ENCODE measurements around the gene BUB1. TPM values are rescaled to one million over a fixed set of nuclear protein-coding genes. Genes with fewer than 3 reads are reported as not detected.

BUB1 gene
- total and polyA plus RNA-seq, 12 donors, result 0.17 to 17.1 (median 1.3) TPM

DNA sequence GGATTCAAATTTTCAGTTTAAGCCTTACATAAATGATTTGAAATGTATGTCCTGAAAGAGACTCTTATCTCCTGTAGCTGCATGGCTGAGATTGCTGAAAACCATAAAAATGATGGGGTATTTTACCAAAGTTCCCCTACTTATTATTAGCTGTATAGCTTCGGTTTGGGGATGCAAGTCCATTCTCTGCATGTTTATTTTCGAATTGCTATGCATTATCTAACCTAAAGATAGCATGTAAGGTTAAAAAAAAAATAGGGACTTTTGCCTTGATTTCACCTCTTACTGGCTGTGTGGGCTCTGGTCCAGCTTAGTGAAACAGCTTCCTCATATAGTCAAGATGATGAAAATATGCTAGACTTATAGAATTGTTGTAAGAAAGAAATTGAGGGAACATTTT, 40.5 kb upstream of the BUB1 start:
- H3K27ac ChIP-seq, result no peak overlapping the region
- intact Hi-C loops (cut with DNase I), result no loop called here
- 84 to 91% (median 89%) methylated on average over 2 of the region's 2 CpGs for WGBS, 4 donors
- peaks cover 7 to 28% of the 10 kb centered on the region in 2 donors for H3K4me1 ChIP-seq (replicated peaks in 1 of 2)
- TF ChIP-seq CTCF (IDR thresholded peaks at IDR 0.05), result no peak
- no peak for TF ChIP-seq POLR2A (IDR thresholded peaks at IDR 0.05)
- no peaks in the 10 kb centered on the region for H3K9me3 ChIP-seq (replicated peaks in 1 of 3)
- DNase-seq, result no peak
- no peaks in the 10 kb centered on the region for H3K27me3 ChIP-seq
- no peak overlapping the region for H3K4me3 ChIP-seq
- no peaks in the 10 kb centered on the region for H3K36me3 ChIP-seq (replicated peaks in 1 of 2)

DNA sequence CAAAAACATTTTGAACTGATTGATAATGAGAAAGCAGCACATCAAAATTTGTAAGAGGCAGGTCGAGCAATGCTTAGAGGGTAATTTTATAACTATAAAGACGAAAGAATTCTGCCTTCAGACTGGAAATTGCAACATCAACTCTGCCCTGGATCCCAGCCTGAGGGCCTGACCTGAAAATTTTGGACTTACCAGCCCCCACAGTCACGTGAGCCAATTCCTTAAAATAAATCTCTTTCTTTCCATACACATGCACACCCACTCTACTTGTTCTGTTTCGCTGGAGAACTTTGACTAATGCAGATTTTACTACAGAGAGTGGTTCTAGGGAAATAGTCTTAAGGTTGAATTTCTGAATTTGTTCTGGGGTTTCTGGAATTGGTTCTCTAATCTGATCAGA, 39.9 kb upstream of the BUB1 start:
- Histone ChIP-seq H3K9me3 (replicated peaks in 1 of 3) (no peaks in the 10 kb centered on the region), H3K4me3 (no peak overlapping the region), H3K36me3 (replicated peaks in 1 of 2) (no peaks in the 10 kb centered on the region), H3K27ac (peak overlapping the region in 2 of 5 donors; percentile 55 to 63), H3K4me1 (replicated peaks in 1 of 2) (peaks cover 7 to 28% of the 10 kb centered on the region in 2 donors), H3K27me3 (no peaks in the 10 kb centered on the region)
- intact Hi-C loops (cut with DNase I), result no loop called here
- WGBS, 4 donors, result 25 to 33% (median 30%) methylated on average over 4 of the region's 4 CpGs
- DNase-seq, result peak; percentile 41 to 75 (median 62)
- no peak for TF ChIP-seq POLR2A (IDR thresholded peaks at IDR 0.05)
- no peak for TF ChIP-seq CTCF (IDR thresholded peaks at IDR 0.05)

- TF ChIP-seq CTCF (IDR thresholded peaks at IDR 0.05), result no peak
- DNase-seq, result peak; percentile 77 to 90 (median 87)
- peak overlapping the region in 3 of 5 donors; percentile 55 to 63 (median 56) for H3K27ac ChIP-seq
- H3K27me3 ChIP-seq, result no peaks in the 10 kb centered on the region
- peaks cover 7 to 28% of the 10 kb centered on the region in 2 donors for H3K4me1 ChIP-seq (replicated peaks in 1 of 2)
- H3K4me3 ChIP-seq, result no peak overlapping the region
- no peaks in the 10 kb centered on the region for H3K9me3 ChIP-seq (replicated peaks in 1 of 3)
- no peaks in the 10 kb centered on the region for H3K36me3 ChIP-seq (replicated peaks in 1 of 2)
- intact Hi-C loops (cut with DNase I), result no loop called here
- 31 to 41% (median 38%) methylated on average over 3 of the region's 3 CpGs for WGBS, 4 donors
Observed at GRCh38 chr2:110716959-110717645, 39.2 kb upstream of the BUB1 start.

- no peak overlapping the region for H3K4me3 ChIP-seq
- peaks cover 7 to 21% of the 10 kb centered on the region in 2 donors for H3K4me1 ChIP-seq (replicated peaks in 1 of 2)
- DNase-seq, result no peak
- H3K27ac ChIP-seq, result no peak overlapping the region
- TF ChIP-seq POLR2A (IDR thresholded peaks at IDR 0.05) (no peak), CTCF (IDR thresholded peaks at IDR 0.05) (no peak)
- no peaks in the 10 kb centered on the region for H3K36me3 ChIP-seq (replicated peaks in 1 of 2)
- H3K9me3 ChIP-seq (replicated peaks in 1 of 3), result no peaks in the 10 kb centered on the region
- WGBS, 4 donors, result 67 to 77% (median 71%) methylated on average over 6 of the region's 6 CpGs
- H3K27me3 ChIP-seq, result no peaks in the 10 kb centered on the region
- intact Hi-C loops (cut with DNase I), result no loop called here
Observed at GRCh38 chr2:110714452-110715224, 36.8 kb upstream of the BUB1 start.

Data from adrenal gland (tissue), 12 donors.